Mesenchymal stem cell (in vitro differentiated cells and primary cell): ENCODE measurements around the gene HSD3B7.

ENCODE experiments used
- DNase-seq: peaks from one replicate; pipeline ENCODE4 v3.0.0-alpha.2; 2013
- H2AFZ ChIP-seq: one replicate; pipeline ENCODE4 v1.6.1; 2013; ENCODE audit warnings: low read depth, mild to moderate bottlenecking, control low read depth, inconsistent platforms, low read length, moderate library complexity
- H2AK5ac ChIP-seq: 2 replicates; pipeline ENCODE4 v1.6.1; 2013; ENCODE audit warnings: low read length, moderate library complexity, mild to moderate bottlenecking, inconsistent platforms; ENCODE audit not compliant: severe bottlenecking
- H2BK120ac ChIP-seq: one replicate; pipeline ENCODE4 v1.6.1; 2013; ENCODE audit warnings: low read depth, mild to moderate bottlenecking, inconsistent platforms, low read length, moderate library complexity
- H2BK12ac ChIP-seq, 2 experiments: one replicate each; pipeline ENCODE4 v1.6.1; 2013; ENCODE audit warnings: inconsistent platforms in 2 of 2, low read length in 2 of 2, mild to moderate bottlenecking in 2 of 2, moderate library complexity in 2 of 2, control low read depth in 1 of 2
- H2BK15ac ChIP-seq: one replicate; pipeline ENCODE4 v1.6.1; 2013; ENCODE audit warnings: mild to moderate bottlenecking, low read depth, inconsistent platforms; ENCODE audit not compliant: poor library complexity, severe bottlenecking
- H2BK5ac ChIP-seq: 2 replicates; pipeline ENCODE4 v1.6.1; 2013; ENCODE audit warnings: low read depth, mild to moderate bottlenecking, low read length, control low read depth, inconsistent platforms; ENCODE audit not compliant: poor library complexity, severe bottlenecking
- H3K14ac ChIP-seq, 2 experiments: one replicate each; pipeline ENCODE4 v1.6.1; 2013; ENCODE audit warnings: inconsistent platforms in 2 of 2, low read length in 2 of 2, control low read depth in 1 of 2, mild to moderate bottlenecking in 1 of 2, moderate library complexity in 1 of 2
- H3K18ac ChIP-seq, 2 experiments: one replicate each; pipeline ENCODE4 v1.6.1; 2013; ENCODE audit warnings: inconsistent platforms in 2 of 2, low read length in 2 of 2, control low read depth in 1 of 2, low read depth in 1 of 2, mild to moderate bottlenecking in 1 of 2
- H3K23ac ChIP-seq, 2 experiments: one replicate each; pipeline ENCODE4 v1.6.1; 2013; ENCODE audit warnings: inconsistent platforms in 2 of 2, low read length in 2 of 2, mild to moderate bottlenecking in 2 of 2, moderate library complexity in 2 of 2, control low read depth in 1 of 2
- H3K27ac ChIP-seq: 2 replicates; pipeline ENCODE4 v1.5.1; 2013; ENCODE audit warnings: mild to moderate bottlenecking, moderate library complexity, low read length, control low read depth, inconsistent platforms; ENCODE audit not compliant: poor library complexity, severe bottlenecking
- H3K27me3 ChIP-seq, 2 experiments: 2 replicates each; pipeline versions ENCODE4 v1.6.1 to v1.7.0; 2013; ENCODE audit warnings: low read length in 2 of 2, mild to moderate bottlenecking in 2 of 2, moderate library complexity in 2 of 2, control low read depth in 1 of 2, inconsistent platforms in 1 of 2; ENCODE audit not compliant: control insufficient read depth in 1 of 2, insufficient read depth in 1 of 2
- H3K36me3 ChIP-seq, 2 experiments: 2 replicates each; pipeline versions ENCODE4 v1.6.1 to v1.7.0; 2013; ENCODE audit warnings: low read length in 2 of 2, control low read depth in 1 of 2, inconsistent platforms in 1 of 2, low read depth in 1 of 2, mild to moderate bottlenecking in 1 of 2; ENCODE audit not compliant: insufficient read depth in 2 of 2, control insufficient read depth in 1 of 2
- H3K4ac ChIP-seq, 2 experiments: one replicate each; pipeline ENCODE4 v1.6.1; 2013; ENCODE audit warnings: inconsistent platforms in 2 of 2, low read length in 2 of 2, mild to moderate bottlenecking in 2 of 2, moderate library complexity in 2 of 2, control low read depth in 1 of 2, low read depth in 1 of 2
- H3K4me1 ChIP-seq: 2 replicates; pipeline ENCODE4 v1.6.1; 2013; ENCODE audit warnings: low read depth, low read length, control low read depth; ENCODE audit not compliant: control insufficient read depth, insufficient read depth
- H3K4me2 ChIP-seq: 2 replicates; pipeline ENCODE4 v1.6.1; 2013; ENCODE audit warnings: low read length, mild to moderate bottlenecking, inconsistent platforms; ENCODE audit not compliant: poor library complexity, severe bottlenecking
- H3K4me3 ChIP-seq, 2 experiments: 2 replicates each; pipeline versions ENCODE4 v1.5.1 to v1.7.0; 2013; ENCODE audit warnings: low read length in 2 of 2, mild to moderate bottlenecking in 2 of 2, control low read depth in 1 of 2, low read depth in 1 of 2; ENCODE audit not compliant: insufficient read depth in 1 of 2
- H3K79me1 ChIP-seq: replicated peaks from 2 replicates; pipeline ENCODE4 v1.6.1; 2013; ENCODE audit warnings: mild to moderate bottlenecking, control low read depth, low read length, inconsistent platforms; ENCODE audit not compliant: poor library complexity, severe bottlenecking
- H3K9ac ChIP-seq: 2 replicates; pipeline ENCODE4 v1.7.0; 2013; ENCODE audit warnings: mild to moderate bottlenecking, low read length, moderate library complexity
- H3K9me3 ChIP-seq: 2 replicates; pipeline ENCODE4 v1.7.0; 2013; ENCODE audit warnings: mild to moderate bottlenecking, low read length; ENCODE audit not compliant: control insufficient read depth
- H4K8ac ChIP-seq: one replicate; pipeline ENCODE4 v1.6.1; 2013; ENCODE audit warnings: inconsistent platforms, mild to moderate bottlenecking, low read length, moderate library complexity
- H4K91ac ChIP-seq: one replicate; pipeline ENCODE4 v1.6.1; 2013; ENCODE audit warnings: mild to moderate bottlenecking, low read length, inconsistent platforms
- WGBS: methylation state at CpG from one replicate; pipeline ENCODE4 v1.1.7; 2013; ENCODE audit warnings: mixed read lengths; 5-methylcytosine and 5-hydroxymethylcytosine counted together

Gene HSD3B7

DNA sequence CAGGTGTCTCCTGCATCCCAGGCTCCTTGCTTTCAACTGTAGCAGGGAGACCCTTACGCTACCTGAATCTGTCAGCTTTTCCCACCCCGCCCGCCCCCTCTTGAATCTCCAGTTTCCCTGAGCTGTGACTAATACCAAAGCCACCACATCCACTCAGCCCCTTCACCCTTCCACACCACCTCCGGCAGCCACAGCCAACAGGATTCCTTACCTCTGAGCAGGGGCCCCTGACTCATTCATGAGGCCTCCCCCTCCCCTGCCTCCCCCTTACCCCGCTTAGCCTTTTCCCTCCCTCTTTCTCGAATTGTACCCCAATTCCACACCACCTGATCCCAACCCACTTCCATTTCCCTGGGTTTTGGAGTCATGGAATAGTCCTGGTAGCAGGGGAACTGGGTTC, 23.1 kb downstream of the HSD3B7 start:
- Histone ChIP-seq H3K9ac (peak overlapping the region; percentile 57), H3K14ac (no peak overlapping the region), H3K27me3 (peaks cover 5 to 17% of the 10 kb centered on the region in 2 experiments), H3K23ac (no peak overlapping the region), H2BK15ac (no peak overlapping the region), H4K91ac (no peak overlapping the region), H2BK12ac (no peak overlapping the region), H2BK120ac (no peak overlapping the region), H3K4ac (no peak overlapping the region), H3K36me3 (no peaks in the 10 kb centered on the region), H2BK5ac (no peak overlapping the region), H3K79me1 (peaks cover 9% of the 10 kb centered on the region), H3K4me2 (no peak overlapping the region), H3K18ac (no peak overlapping the region), H3K27ac (no peak overlapping the region), H3K4me1 (peaks cover 35% of the 10 kb centered on the region), H2AFZ (no peak overlapping the region), H4K8ac (no peak overlapping the region), H3K4me3 (no peak overlapping the region), H3K9me3 (no peaks in the 10 kb centered on the region), H2AK5ac (peak overlapping the region; percentile 11)
- 28% methylated on average over 6 of the region's 6 CpGs for WGBS
- DNase-seq, result peak; percentile 62

DNA sequence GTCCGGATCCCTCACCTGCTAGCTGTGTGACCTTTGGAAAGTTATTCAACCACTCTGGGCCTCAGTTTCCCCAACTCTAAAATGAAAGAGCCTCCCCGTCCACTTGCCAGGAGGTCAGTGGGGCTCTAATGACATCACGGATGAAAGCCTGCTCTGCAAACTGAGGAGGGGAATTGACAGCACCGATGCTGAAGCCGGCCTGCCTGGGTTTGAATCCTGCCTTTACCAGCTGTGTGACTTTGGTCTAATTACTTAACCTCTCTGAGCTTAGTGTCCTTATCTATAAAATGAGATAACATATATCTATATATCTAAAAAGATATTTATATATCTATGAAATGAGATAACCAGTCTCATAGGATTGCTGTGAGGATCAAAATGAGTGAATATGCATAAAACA, 23.5 kb downstream of the HSD3B7 start:
- no peak overlapping the region for H3K27ac ChIP-seq
- no peak overlapping the region for H4K8ac ChIP-seq

DNA sequence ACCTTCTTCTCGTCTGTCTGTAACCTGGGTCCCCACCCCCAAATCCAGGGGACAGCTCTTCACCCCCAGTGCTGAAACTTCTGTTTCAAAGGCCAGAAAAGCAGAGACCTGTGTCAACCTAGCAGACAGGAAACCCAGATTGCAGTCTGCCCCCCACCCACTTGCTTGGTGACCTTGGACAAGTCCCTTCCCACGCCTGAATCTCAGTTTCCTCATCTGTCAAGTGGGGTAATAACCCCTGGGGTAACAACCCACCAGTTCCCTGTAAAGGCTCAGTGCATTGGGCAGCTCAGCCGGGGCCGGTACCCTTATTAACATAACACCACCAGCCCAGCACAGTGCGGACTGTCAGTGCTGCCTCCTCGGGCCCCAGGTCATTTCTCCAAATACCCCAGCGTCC, 24.1 kb downstream of the HSD3B7 start:
- 84% methylated on average over 7 of the region's 7 CpGs for WGBS
- H3K18ac ChIP-seq, result no peak overlapping the region

More for the DNA sequence above, 23.5 kb downstream of the HSD3B7 start:
- Histone ChIP-seq H3K9ac (peak overlapping the region; percentile 72), H3K14ac (no peak overlapping the region), H3K9me3 (no peaks in the 10 kb centered on the region), H2BK5ac (no peak overlapping the region), H3K18ac (no peak overlapping the region), H3K4me1 (peaks cover 34% of the 10 kb centered on the region), H3K4me2 (no peak overlapping the region), H4K91ac (no peak overlapping the region), H2BK120ac (no peak overlapping the region), H2AFZ (no peak overlapping the region), H3K27me3 (peaks cover 5 to 17% of the 10 kb centered on the region in 2 experiments), H2BK12ac (no peak overlapping the region), H2BK15ac (no peak overlapping the region), H3K79me1 (peaks cover 7% of the 10 kb centered on the region), H3K4me3 (no peak overlapping the region), H3K4ac (no peak overlapping the region), H3K36me3 (no peaks in the 10 kb centered on the region), H3K23ac (no peak overlapping the region), H2AK5ac (peak overlapping the region; percentile 11)
- DNase-seq, result no peak
- 88% methylated on average over 5 of the region's 5 CpGs for WGBS

DNA sequence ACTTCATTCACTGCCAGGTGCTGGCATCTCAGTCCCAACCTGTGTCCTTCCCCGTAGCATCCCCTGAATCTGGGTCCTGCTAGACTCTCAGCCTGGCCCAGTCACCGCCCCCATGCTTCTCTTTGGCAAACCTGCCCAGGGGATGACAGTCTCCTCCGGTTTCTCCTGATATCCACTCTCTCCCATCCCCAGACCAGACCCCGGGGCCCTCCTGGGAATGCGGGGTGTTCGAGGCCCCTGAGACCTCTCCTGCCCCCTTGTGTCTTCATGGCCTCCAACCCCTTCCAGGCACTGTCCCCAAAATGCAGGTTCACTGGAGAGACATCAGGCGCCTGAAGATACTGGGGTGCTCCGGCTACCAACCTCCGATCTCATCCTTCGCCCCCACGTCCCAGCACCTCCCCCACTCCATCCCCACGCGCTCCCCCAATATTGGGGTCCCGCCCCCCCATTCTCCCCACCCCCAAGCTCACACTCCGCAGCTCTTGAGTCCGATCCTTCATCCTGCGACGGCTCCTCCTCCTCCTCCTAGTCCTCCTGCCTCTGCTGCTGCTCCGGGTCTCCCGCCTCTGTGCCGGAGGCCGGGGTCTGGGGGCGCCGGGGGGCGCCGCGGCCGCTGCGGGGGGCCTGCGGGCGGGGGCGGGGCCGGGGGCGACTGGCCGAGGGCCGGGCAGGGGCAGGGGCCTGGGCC, 25.0 kb downstream of the HSD3B7 start:
- no peak overlapping the region for H2AK5ac ChIP-seq
- WGBS, result 41% methylated on average over 12 of the region's 36 CpGs
- no peak for DNase-seq

More for the DNA sequence above, 24.1 kb downstream of the HSD3B7 start:
- H2AFZ ChIP-seq, result no peak overlapping the region
- H3K4me3 ChIP-seq, result peak overlapping the region in 1 of 2 experiments; percentile 78
- H3K4ac ChIP-seq, result no peak overlapping the region
- H2BK12ac ChIP-seq, result no peak overlapping the region
- no peaks in the 10 kb centered on the region for H3K36me3 ChIP-seq
- H3K9ac ChIP-seq, result peak overlapping the region; percentile 72
- no peak overlapping the region for H4K91ac ChIP-seq
- no peak overlapping the region for H3K14ac ChIP-seq
- no peak overlapping the region for H3K27ac ChIP-seq
- H2AK5ac ChIP-seq, result peak overlapping the region; percentile 58
- H3K23ac ChIP-seq, result no peak overlapping the region
- peaks cover 34% of the 10 kb centered on the region for H3K4me1 ChIP-seq
- H2BK15ac ChIP-seq, result peak overlapping the region; percentile 68
- no peak overlapping the region for H2BK5ac ChIP-seq
- H3K79me1 ChIP-seq, result peaks cover 7% of the 10 kb centered on the region
- H4K8ac ChIP-seq, result no peak overlapping the region
- no peaks in the 10 kb centered on the region for H3K9me3 ChIP-seq
- peaks cover 5 to 17% of the 10 kb centered on the region in 2 experiments for H3K27me3 ChIP-seq
- no peak for DNase-seq
- no peak overlapping the region for H2BK120ac ChIP-seq
- peak overlapping the region; percentile 28 for H3K4me2 ChIP-seq

More for the DNA sequence above, 25.0 kb downstream of the HSD3B7 start:
- H3K4me2 ChIP-seq, result peak overlapping the region; percentile 51
- no peaks in the 10 kb centered on the region for H3K9me3 ChIP-seq
- H2BK15ac ChIP-seq, result no peak overlapping the region
- H2BK120ac ChIP-seq, result no peak overlapping the region
- H3K36me3 ChIP-seq, result no peaks in the 10 kb centered on the region
- H2BK5ac ChIP-seq, result no peak overlapping the region
- H3K9ac ChIP-seq, result peak overlapping the region; percentile 72
- no peak overlapping the region for H3K23ac ChIP-seq
- H3K18ac ChIP-seq, result no peak overlapping the region
- no peak overlapping the region for H2AFZ ChIP-seq
- no peak overlapping the region for H3K14ac ChIP-seq
- H3K27me3 ChIP-seq, result peaks cover 5 to 17% of the 10 kb centered on the region in 2 experiments
- no peak overlapping the region for H3K27ac ChIP-seq
- H4K91ac ChIP-seq, result no peak overlapping the region
- H3K79me1 ChIP-seq, result peaks cover 2% of the 10 kb centered on the region
- H3K4me3 ChIP-seq, result peak overlapping the region; percentile 59 to 78
- no peak overlapping the region for H3K4ac ChIP-seq
- peaks cover 34% of the 10 kb centered on the region for H3K4me1 ChIP-seq
- no peak overlapping the region for H2BK12ac ChIP-seq
- H4K8ac ChIP-seq, result no peak overlapping the region
